GM12865 (cell line): ENCODE measurements around the gene SIM2.

Source experiments
- DNase-seq: peaks from one replicate; pipeline ENCODE4 v3.0.0; 2010; ENCODE audit warnings: low read depth
- H3K4me3 ChIP-seq: 2 replicates; pipeline ENCODE4 v1.5.1; 2011; ENCODE audit warnings: mild to moderate bottlenecking, low read depth, low read length, control low read depth
- TF ChIP-seq, protein P1 (sequence below): IDR thresholded peaks from 2 replicates; pipeline ENCODE4 v1.5.1; 2011; ENCODE audit warnings: low read length, control low read depth, low read depth, inconsistent platforms; ENCODE audit not compliant: insufficient read depth; ENCODE audit errors: missing control alignments

The SIM2 gene

DNA sequence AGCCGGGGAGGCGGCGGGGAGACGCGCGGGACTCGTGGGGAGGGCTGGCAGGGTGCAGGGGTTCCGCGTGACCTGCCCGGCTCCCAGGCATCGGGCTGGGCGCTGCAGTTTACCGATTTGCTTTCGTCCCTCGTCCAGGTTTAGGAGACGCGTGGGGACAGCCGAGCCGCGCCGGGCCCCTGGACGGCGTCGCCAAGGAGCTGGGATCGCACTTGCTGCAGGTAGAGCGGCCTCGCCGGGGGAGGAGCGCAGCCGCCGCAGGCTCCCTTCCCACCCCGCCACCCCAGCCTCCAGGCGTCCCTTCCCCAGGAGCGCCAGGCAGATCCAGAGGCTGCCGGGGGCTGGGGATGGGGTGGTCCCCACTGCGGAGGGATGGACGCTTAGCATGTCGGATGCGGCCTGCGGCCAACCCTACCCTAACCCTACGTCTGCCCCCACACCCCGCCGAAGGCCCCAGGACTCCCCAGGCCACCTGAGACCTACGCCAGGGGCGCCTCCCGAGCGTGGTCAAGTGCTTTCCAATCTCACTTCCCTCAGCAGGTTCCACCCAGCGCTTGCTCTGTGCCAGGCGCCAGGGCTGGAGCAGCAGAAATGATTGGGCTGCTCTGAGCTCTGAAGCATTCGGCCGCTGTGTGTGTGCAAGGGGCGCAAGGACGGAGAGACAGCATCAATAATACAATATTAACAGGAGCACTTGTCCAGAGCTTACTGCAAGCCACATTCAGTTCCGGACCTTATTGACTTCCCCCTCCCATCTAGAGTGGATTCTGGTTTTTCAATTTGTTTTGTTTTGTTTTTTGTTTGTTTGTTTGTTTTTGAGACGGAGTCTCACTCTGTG lies 10.3 kb downstream of the SIM2 start:
- TF ChIP-seq, protein P1, sequence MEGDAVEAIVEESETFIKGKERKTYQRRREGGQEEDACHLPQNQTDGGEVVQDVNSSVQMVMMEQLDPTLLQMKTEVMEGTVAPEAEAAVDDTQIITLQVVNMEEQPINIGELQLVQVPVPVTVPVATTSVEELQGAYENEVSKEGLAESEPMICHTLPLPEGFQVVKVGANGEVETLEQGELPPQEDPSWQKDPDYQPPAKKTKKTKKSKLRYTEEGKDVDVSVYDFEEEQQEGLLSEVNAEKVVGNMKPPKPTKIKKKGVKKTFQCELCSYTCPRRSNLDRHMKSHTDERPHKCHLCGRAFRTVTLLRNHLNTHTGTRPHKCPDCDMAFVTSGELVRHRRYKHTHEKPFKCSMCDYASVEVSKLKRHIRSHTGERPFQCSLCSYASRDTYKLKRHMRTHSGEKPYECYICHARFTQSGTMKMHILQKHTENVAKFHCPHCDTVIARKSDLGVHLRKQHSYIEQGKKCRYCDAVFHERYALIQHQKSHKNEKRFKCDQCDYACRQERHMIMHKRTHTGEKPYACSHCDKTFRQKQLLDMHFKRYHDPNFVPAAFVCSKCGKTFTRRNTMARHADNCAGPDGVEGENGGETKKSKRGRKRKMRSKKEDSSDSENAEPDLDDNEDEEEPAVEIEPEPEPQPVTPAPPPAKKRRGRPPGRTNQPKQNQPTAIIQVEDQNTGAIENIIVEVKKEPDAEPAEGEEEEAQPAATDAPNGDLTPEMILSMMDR: no peak
- H3K4me3 ChIP-seq: no peak overlapping the region
- no peak for DNase-seq

DNA sequence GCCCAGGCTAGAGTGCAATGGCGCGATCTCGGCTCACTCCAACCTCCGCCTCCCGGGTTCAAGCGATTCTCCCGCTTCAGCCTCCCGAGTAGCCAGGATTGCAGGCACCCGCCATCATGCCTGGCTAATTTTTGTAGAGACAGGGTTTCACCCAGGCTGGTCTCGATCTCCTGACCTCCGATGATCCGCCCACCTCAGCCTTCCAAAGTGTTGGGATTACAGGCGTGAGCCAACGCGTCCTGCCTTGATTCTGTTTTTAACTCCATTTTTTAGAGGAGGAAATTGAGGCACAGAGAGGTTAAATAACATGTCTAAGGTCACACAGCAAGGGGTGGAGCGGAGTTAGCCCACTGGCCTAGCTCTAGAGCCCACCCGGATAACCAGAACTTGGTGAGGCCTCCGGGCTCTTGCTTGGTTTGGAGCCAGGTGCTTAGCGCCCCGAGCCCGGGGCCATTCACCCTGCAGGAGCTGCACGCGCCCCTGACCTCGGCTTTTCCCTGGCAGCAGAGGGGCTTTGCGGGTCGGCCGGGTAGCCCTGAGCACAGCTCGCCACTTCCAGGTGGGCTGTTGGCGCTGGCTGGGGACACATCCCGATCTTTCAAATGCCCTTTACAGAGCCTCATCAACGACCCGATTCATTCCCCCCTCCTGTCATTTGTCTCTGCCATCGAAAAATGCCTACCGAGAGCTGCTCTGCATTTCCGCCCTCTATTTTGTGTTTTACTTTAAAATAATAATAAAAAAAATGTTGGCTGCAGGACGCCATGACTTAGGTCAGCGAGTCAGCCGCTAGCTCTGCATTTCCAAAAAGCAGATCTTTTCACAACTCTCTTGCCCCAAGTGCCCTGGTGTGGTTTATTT lies 11.2 kb downstream of the SIM2 start:
- TF ChIP-seq, protein P1: no peak
- DNase-seq: no peak
- no peak overlapping the region for H3K4me3 ChIP-seq

DNA sequence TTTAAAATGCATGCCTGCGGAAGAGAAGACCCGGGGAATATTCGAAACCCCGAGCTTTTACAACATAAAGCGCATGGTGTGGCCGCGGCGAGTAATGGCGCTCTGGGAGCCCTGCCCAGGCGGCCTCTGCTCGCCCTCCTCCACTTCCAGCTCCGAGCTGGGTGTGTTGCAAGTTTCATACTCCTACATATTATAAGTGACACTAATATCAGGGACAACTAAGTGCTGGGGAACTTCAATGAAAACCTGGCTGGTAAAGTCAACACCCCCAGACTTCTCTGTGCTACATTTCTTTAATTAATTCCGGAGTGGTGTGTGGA lies 11.8 kb downstream of the SIM2 start:
- TF ChIP-seq, protein P1: no peak
- DNase-seq: no peak
- no peak overlapping the region for H3K4me3 ChIP-seq

DNA sequence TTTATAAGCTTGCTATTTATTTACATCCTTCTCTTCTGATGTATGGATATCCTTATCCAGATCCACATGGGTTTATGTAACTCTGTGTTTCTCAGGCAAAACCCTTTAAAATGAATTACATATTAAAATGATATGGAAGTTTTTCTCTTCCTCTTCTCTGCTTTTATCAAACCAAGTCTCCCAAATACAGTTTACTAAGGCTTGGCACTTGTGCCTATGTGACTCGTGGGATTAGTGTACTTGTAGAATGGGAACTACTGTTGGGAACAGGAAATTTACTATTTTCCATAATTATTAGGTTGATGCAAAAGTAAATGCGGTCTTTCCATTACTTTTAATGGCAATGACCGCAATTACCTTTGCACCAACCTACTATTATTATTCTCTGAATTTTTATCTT lies 14.8 kb downstream of the SIM2 start:
- no peak overlapping the region for H3K4me3 ChIP-seq
- no peak for DNase-seq
- TF ChIP-seq, protein P1: no peak

DNA sequence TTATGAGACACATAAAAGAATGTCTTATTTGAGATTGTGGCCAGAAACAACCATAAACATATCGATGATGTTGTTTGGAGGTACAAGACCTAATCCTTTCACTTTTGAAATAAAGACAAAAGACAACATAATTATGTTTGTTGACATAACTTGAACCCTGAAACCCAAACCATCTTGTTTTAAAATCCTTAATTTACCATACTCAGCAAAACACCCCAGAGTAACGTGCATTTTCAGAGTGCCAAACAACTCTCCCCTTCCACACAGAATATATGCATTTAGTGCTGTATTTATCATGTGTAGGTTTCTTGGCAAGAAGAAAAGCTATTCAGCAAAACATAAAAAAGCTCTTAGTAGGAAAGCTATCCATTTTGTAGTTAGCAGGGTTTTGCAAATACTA lies 17.5 kb downstream of the SIM2 start:
- no peak overlapping the region for H3K4me3 ChIP-seq
- TF ChIP-seq, protein P1: no peak
- no peak for DNase-seq

DNA sequence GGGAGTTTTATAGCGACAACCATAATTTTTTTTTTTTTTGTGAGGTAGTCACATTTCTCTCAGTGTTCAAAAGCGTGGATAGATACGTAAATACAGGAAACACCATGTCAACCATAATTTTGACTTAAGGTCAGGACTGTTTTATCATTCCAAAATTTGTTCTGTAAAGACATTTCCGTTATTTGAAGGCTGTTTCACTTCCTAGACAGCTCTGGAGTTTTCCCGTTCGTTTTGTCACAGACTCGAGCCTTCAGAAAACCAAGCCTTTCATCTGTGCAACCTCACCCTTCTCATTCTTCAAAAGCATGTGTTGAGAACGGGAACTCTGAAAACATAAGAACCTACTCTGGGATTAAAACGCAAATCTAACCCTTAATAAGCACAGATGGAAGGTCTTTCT lies 17.9 kb downstream of the SIM2 start:
- TF ChIP-seq, protein P1: no peak
- DNase-seq: no peak
- no peak overlapping the region for H3K4me3 ChIP-seq

DNA sequence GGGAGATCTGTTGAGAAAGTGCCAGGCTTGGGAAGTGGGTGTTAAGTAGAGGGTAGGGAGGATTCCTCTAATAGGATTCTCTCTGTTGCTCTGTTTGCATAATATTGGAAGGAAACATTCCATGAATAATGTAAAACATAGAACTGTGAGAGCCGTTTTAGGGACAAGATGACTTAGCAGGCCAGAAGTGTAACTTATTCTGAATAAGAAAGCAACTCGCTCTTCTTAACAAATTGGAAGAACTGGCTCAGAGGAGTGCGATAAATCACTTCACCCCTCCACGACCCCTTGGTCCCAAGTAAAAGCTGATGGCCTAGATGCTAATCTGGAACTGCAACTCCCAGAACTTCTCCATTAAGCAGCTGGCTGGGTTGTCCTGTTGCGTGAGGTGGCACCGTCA lies 19.1 kb downstream of the SIM2 start:
- TF ChIP-seq, protein P1: no peak
- H3K4me3 ChIP-seq: no peak overlapping the region
- DNase-seq: no peak
